ENCODE measurements around the gene TTC16. TPM values are rescaled to one million over a fixed set of nuclear protein-coding genes. Genes with fewer than 3 reads are reported as not detected.

Gene TTC16
- total RNA-seq, 1 donor = under 0.01 TPM

GRCh38 chr9:127708952-127709587, 6.8 kb upstream of the TTC16 start:
- Histone ChIP-seq H3K27me3 (ENCODE audit: insufficient read depth, low read length) (no peaks in the 10 kb centered on the region), H3K4me3 (ENCODE audit: insufficient read depth, low read length) (no peak overlapping the region), H3K4me1 (ENCODE audit: insufficient read depth, low read length) (no peaks in the 10 kb centered on the region), H4K20me1 (ENCODE audit: insufficient read depth, low read length) (peaks cover 11% of the 10 kb centered on the region), H3K4me2 (ENCODE audit: insufficient read depth, low read length) (no peak overlapping the region), H3K27ac (ENCODE audit: low read depth, low read length) (no peak overlapping the region), H3K79me2 (ENCODE audit: insufficient read depth, low read length) (peaks cover 6% of the 10 kb centered on the region), H3K36me3 (ENCODE audit: insufficient read depth, low read length) (no peaks in the 10 kb centered on the region), H2AFZ (ENCODE audit: low read length) (no peak overlapping the region), H3K9me3 (ENCODE audit: low read depth, low read length) (no peaks in the 10 kb centered on the region)
- no peak for TF ChIP-seq CTCF (IDR thresholded peaks at IDR 0.05; ENCODE audit: extremely low read depth, low read depth, low read length)
- peak; percentile 29 for DNase-seq (ENCODE audit: insufficient read length, low spot score, missing footprints)

- Histone ChIP-seq H3K9me3 (ENCODE audit: low read depth, low read length) (no peaks in the 10 kb centered on the region), H4K20me1 (ENCODE audit: insufficient read depth, low read length) (peaks cover 15% of the 10 kb centered on the region), H3K27ac (ENCODE audit: low read depth, low read length) (no peak overlapping the region), H3K4me1 (ENCODE audit: insufficient read depth, low read length) (peaks cover 5% of the 10 kb centered on the region), H3K27me3 (ENCODE audit: insufficient read depth, low read length) (no peaks in the 10 kb centered on the region), H3K4me3 (ENCODE audit: insufficient read depth, low read length) (no peak overlapping the region), H3K36me3 (ENCODE audit: insufficient read depth, low read length) (no peaks in the 10 kb centered on the region), H3K4me2 (ENCODE audit: insufficient read depth, low read length) (no peak overlapping the region), H2AFZ (ENCODE audit: low read length) (no peak overlapping the region), H3K79me2 (ENCODE audit: insufficient read depth, low read length) (peaks cover 17% of the 10 kb centered on the region)
- DNase-seq (ENCODE audit: insufficient read length, low spot score, missing footprints) = peak; percentile 54
- TF ChIP-seq CTCF (IDR thresholded peaks at IDR 0.05; ENCODE audit: extremely low read depth, low read depth, low read length) = no peak
These were observed 5.6 kb upstream of the TTC16 start for GRCh38 chr9:127710204-127710783.

- no peaks in the 10 kb centered on the region for H3K9me3 ChIP-seq (ENCODE audit: low read depth, low read length)
- H3K27ac ChIP-seq (ENCODE audit: low read depth, low read length) = no peak overlapping the region
- peaks cover 17% of the 10 kb centered on the region for H3K79me2 ChIP-seq (ENCODE audit: insufficient read depth, low read length)
- DNase-seq (ENCODE audit: insufficient read length, low spot score, missing footprints) = peak; percentile 86
- no peak for TF ChIP-seq CTCF (IDR thresholded peaks at IDR 0.05; ENCODE audit: extremely low read depth, low read depth, low read length)
- no peak overlapping the region for H2AFZ ChIP-seq (ENCODE audit: low read length)
- no peak overlapping the region for H3K4me3 ChIP-seq (ENCODE audit: insufficient read depth, low read length)
- no peaks in the 10 kb centered on the region for H3K27me3 ChIP-seq (ENCODE audit: insufficient read depth, low read length)
- H3K36me3 ChIP-seq (ENCODE audit: insufficient read depth, low read length) = no peaks in the 10 kb centered on the region
- H3K4me2 ChIP-seq (ENCODE audit: insufficient read depth, low read length) = no peak overlapping the region
- peaks cover 15% of the 10 kb centered on the region for H4K20me1 ChIP-seq (ENCODE audit: insufficient read depth, low read length)
- H3K4me1 ChIP-seq (ENCODE audit: insufficient read depth, low read length) = peaks cover 9% of the 10 kb centered on the region
These were observed 4.6 kb upstream of the TTC16 start for GRCh38 chr9:127711226-127711701.

GRCh38 chr9:127711831-127712274, 4.0 kb upstream of the TTC16 start:
- H3K4me2 ChIP-seq (ENCODE audit: insufficient read depth, low read length) = no peak overlapping the region
- TF ChIP-seq CTCF (IDR thresholded peaks at IDR 0.05; ENCODE audit: extremely low read depth, low read depth, low read length) = no peak
- peaks cover 15% of the 10 kb centered on the region for H4K20me1 ChIP-seq (ENCODE audit: insufficient read depth, low read length)
- H2AFZ ChIP-seq (ENCODE audit: low read length) = no peak overlapping the region
- no peak overlapping the region for H3K4me3 ChIP-seq (ENCODE audit: insufficient read depth, low read length)
- H3K9me3 ChIP-seq (ENCODE audit: low read depth, low read length) = no peaks in the 10 kb centered on the region
- no peaks in the 10 kb centered on the region for H3K36me3 ChIP-seq (ENCODE audit: insufficient read depth, low read length)
- H3K4me1 ChIP-seq (ENCODE audit: insufficient read depth, low read length) = peaks cover 9% of the 10 kb centered on the region
- peak; percentile 62 for DNase-seq (ENCODE audit: insufficient read length, low spot score, missing footprints)
- H3K79me2 ChIP-seq (ENCODE audit: insufficient read depth, low read length) = peaks cover 17% of the 10 kb centered on the region
- no peak overlapping the region for H3K27ac ChIP-seq (ENCODE audit: low read depth, low read length)
- no peaks in the 10 kb centered on the region for H3K27me3 ChIP-seq (ENCODE audit: insufficient read depth, low read length)

Data from osteoblast (primary cell).